SK-N-SH (cell line): ENCODE data around the gene RPS6KA2. TPM values are rescaled to one million over a fixed set of nuclear protein-coding genes. Genes with fewer than 3 reads are reported as not detected.

Experiments
- CTCF ChIA-PET: fragments of 300-600, 350-600 bp; formaldehyde crosslinking; extraction: SDS; loops from one replicate; lab custom pipeline; 2021; lab: Yijun Ruan, JAX
- POLR2A ChIA-PET: fragments of 350-600 bp; sonication (Branson Sonifier 250); formaldehyde crosslinking; extraction: SDS; loops from one replicate; lab custom pipeline; 2020; ENCODE audit warnings: antibody characterized with exemption, inconsistent platforms; lab: Yijun Ruan, JAX
- DNase-seq: peaks from one replicate; pipeline ENCODE4 v3.0.0; 2012
- H2AFZ ChIP-seq: fragments of 200-600 bp; sonication (generic); 2 replicates; pipeline ENCODE4 v1.8.1; 2016; ENCODE audit warnings: antibody characterized with exemption, mild to moderate bottlenecking, low read depth
- H3F3A ChIP-seq: fragments of 200-600 bp; sonication (generic); replicated peaks from 2 replicates; pipeline ENCODE3; 2016; ENCODE audit warnings: antibody characterized with exemption, mild to moderate bottlenecking; ENCODE audit not compliant: insufficient read depth
- H3K27ac ChIP-seq, 2 experiments: fragments of 200-500 bp in 1 of 2; fragments of 200-600 bp in 1 of 2; sonication (Bioruptor generic) in 1 of 2; sonication (generic), shearing (Covaris generic) in 1 of 2; 2 replicates each; pipeline versions ENCODE4 v1.5.1 to v1.6.1; 2014 to 2016; ENCODE audit warnings: low read depth in 2 of 2, inconsistent platforms in 1 of 2, low read length in 1 of 2, mild to moderate bottlenecking in 1 of 2, mixed read lengths in 1 of 2
- H3K27me3 ChIP-seq: fragments of 200-600 bp; sonication (generic), shearing (Covaris generic); 2 replicates; pipeline ENCODE4 v1.6.1; 2016; ENCODE audit warnings: mixed run types; ENCODE audit not compliant: insufficient read depth
- H3K36me3 ChIP-seq, 2 experiments: fragments of 200-500 bp in 1 of 2; fragments of 200-600 bp in 1 of 2; sonication (Bioruptor generic) in 1 of 2; sonication (generic) in 1 of 2; replicated peaks in 1 of 2; 2 replicates each; pipeline versions ENCODE3 to v1.5.1; 2014 to 2016; ENCODE audit warnings: low read length in 1 of 2, mild to moderate bottlenecking in 1 of 2; ENCODE audit not compliant: insufficient read depth in 2 of 2, control insufficient read depth in 1 of 2
- H3K4me1 ChIP-seq, 2 experiments: fragments of 200-500 bp in 1 of 2; fragments of 200-600 bp in 1 of 2; sonication (Bioruptor generic) in 1 of 2; sonication (generic), shearing (Covaris generic) in 1 of 2; 2 replicates each; pipeline versions ENCODE4 v1.5.1 to v1.6.1; 2014 to 2016; ENCODE audit warnings: low read depth in 1 of 2, low read length in 1 of 2, mixed run types in 1 of 2; ENCODE audit not compliant: insufficient read depth in 2 of 2, control insufficient read depth in 1 of 2
- H3K4me2 ChIP-seq: fragments of 200-600 bp; sonication (generic), shearing (Covaris generic); 2 replicates; pipeline ENCODE4 v1.6.1; 2017; ENCODE audit warnings: mixed run types
- H3K4me3 ChIP-seq, 2 experiments: fragments of 200-500 bp in 1 of 2; fragments of 200-600 bp in 1 of 2; sonication (Bioruptor generic) in 1 of 2; sonication (generic), shearing (Covaris generic) in 1 of 2; 2 replicates each; pipeline versions ENCODE4 v1.5.1 to v1.8.1; 2014 to 2016; ENCODE audit warnings: low read depth in 2 of 2, inconsistent platforms in 1 of 2, low read length in 1 of 2, mild to moderate bottlenecking in 1 of 2, mixed read lengths in 1 of 2, moderate library complexity in 1 of 2
- H3K79me2 ChIP-seq: fragments of 200-600 bp; sonication (generic); 2 replicates; pipeline ENCODE4 v1.8.1; 2017; ENCODE audit warnings: mild to moderate bottlenecking; ENCODE audit not compliant: insufficient read depth
- H3K9ac ChIP-seq: fragments of 200-600 bp; sonication (generic); 2 replicates; pipeline ENCODE4 v1.6.1; 2017; ENCODE audit warnings: mixed run types
- H3K9me2 ChIP-seq: fragments of 200-600 bp; sonication (generic); 2 replicates; pipeline ENCODE4 v1.6.1; 2017; ENCODE audit warnings: mixed run types
- H3K9me3 ChIP-seq: fragments of 200-600 bp; sonication (generic); 2 replicates; pipeline ENCODE4 v1.6.1; 2017; ENCODE audit warnings: mixed run types, mild to moderate bottlenecking, moderate library complexity
- H4K20me1 ChIP-seq: fragments of 200-600 bp; sonication (generic); 2 replicates; pipeline ENCODE4 v1.6.1; 2017; ENCODE audit warnings: mild to moderate bottlenecking, mixed run types; ENCODE audit not compliant: insufficient read depth
- CHD2 ChIP-seq: fragments of 150-350 bp; IDR thresholded peaks from 2 replicates; pipeline ENCODE4 v1.6.1; 2018; ENCODE audit warnings: low read length; ENCODE audit not compliant: partially characterized antibody
- FOSL2 ChIP-seq: IDR thresholded peaks from 2 replicates; pipeline ENCODE4 v1.4.0; 2012; ENCODE audit warnings: low read depth, mild to moderate bottlenecking, moderate library complexity, borderline replicate concordance
- FOXM1 ChIP-seq: IDR thresholded peaks from 2 replicates; pipeline ENCODE4 v1.4.0; 2012; ENCODE audit warnings: low read depth, mild to moderate bottlenecking
- IRF3 ChIP-seq: fragments of 150-350 bp; IDR thresholded peaks from 2 replicates; pipeline ENCODE4 v1.6.1; 2016; ENCODE audit warnings: mild to moderate bottlenecking, low read depth, low read length
- JUND ChIP-seq: IDR thresholded peaks from 2 replicates; pipeline ENCODE4 v1.4.0; 2012
- MAX ChIP-seq: IDR thresholded peaks from 2 replicates; pipeline ENCODE4 v1.4.0; 2012; ENCODE audit warnings: low read depth
- NFIC ChIP-seq: IDR thresholded peaks from 2 replicates; pipeline ENCODE4 v1.4.0; 2012; ENCODE audit warnings: borderline replicate concordance
- NRF1 ChIP-seq: IDR thresholded peaks from 2 replicates; pipeline ENCODE4 v1.6.1; 2012; ENCODE audit warnings: low read depth, mild to moderate bottlenecking, low read length
- PBX3 ChIP-seq: IDR thresholded peaks from 2 replicates; pipeline ENCODE4; 2012
- POLR2AphosphoS5 ChIP-seq: IDR thresholded peaks from 2 replicates; pipeline ENCODE4 v1.6.1; 2012; ENCODE audit warnings: low read depth, low read length
- RAD21 ChIP-seq: IDR thresholded peaks from 2 replicates; pipeline ENCODE4 v1.6.1; 2012; ENCODE audit warnings: mild to moderate bottlenecking, low read length
- RCOR1 ChIP-seq: fragments of 150-350 bp; IDR thresholded peaks from 2 replicates; pipeline ENCODE4 v1.6.1; 2017; ENCODE audit warnings: antibody characterized with exemption, low read length
- REST ChIP-seq: IDR thresholded peaks from 2 replicates; pipeline ENCODE4 v1.6.1; 2012; ENCODE audit warnings: mild to moderate bottlenecking, low read depth, low read length, moderate library complexity
- RFX5 ChIP-seq: IDR thresholded peaks from 2 replicates; pipeline ENCODE4 v1.6.1; 2012; ENCODE audit warnings: mild to moderate bottlenecking, improper control_type of control experiment, low read length
- RXRA ChIP-seq: IDR thresholded peaks from 2 replicates; pipeline ENCODE4 v1.4.0; 2012; ENCODE audit warnings: low read depth, mild to moderate bottlenecking, borderline replicate concordance
- TCF12 ChIP-seq: IDR thresholded peaks from 2 replicates; pipeline ENCODE4 v1.4.0; 2012
- USF2 ChIP-seq: fragments of 150-350 bp; IDR thresholded peaks from 2 replicates; pipeline ENCODE4 v1.6.1; 2017; ENCODE audit warnings: antibody characterized with exemption, low read length, low read depth, borderline replicate concordance
- YY1 ChIP-seq: IDR thresholded peaks from 2 replicates; pipeline ENCODE4 v1.4.0; 2012; ENCODE audit warnings: low read depth, mild to moderate bottlenecking
- WGBS: methylation state at CpG from one replicate; pipeline ENCODE4 v1.1.6; 2017; ENCODE audit warnings: low lambda C conversion rate; 5-methylcytosine and 5-hydroxymethylcytosine counted together
- polyA plus RNA-seq, 3 experiments: library from polyadenylated mRNA; depleted of rRNA; stranded (reverse); fragments of >200 nt; gene quantifications; 2 replicates each; pipeline ENCODE4 v1.2.3, GENCODE V29; 2012

Gene RPS6KA2
- polyA plus RNA-seq, 1 of the 3 experiments (the other 2 are of a cell fraction), result 59.5 TPM

GRCh38 chr6:166463359-166464067, 163.5 kb downstream of the RPS6KA2 start:
- DNase-seq, result no peak
- WGBS, result 90% methylated on average over 23 of the region's 23 CpGs
- no peaks in the 10 kb centered on the region for H3K9me2 ChIP-seq
- no peak overlapping the region for H3K4me3 ChIP-seq
- no peaks in the 10 kb centered on the region for H4K20me1 ChIP-seq
- H3K27ac ChIP-seq, result no peak overlapping the region; a peak in 1 of 4 replicates
- peaks cover 31 to 51% of the 10 kb centered on the region in 2 experiments for H3K36me3 ChIP-seq
- no peak overlapping the region for H3K9ac ChIP-seq
- ChIA-PET CTCF (interaction anchor here (2.8 kb wide), 1 partner anchor 28 kb away, joined by 7 read pairs; no protein-coding TSS in a partner anchor), POLR2A (no interaction called here)
- H3F3A ChIP-seq, result peaks cover 16% of the 10 kb centered on the region
- no peaks in the 10 kb centered on the region for H3K79me2 ChIP-seq
- no peaks in the 10 kb centered on the region for H3K9me3 ChIP-seq
- H3K4me2 ChIP-seq, result no peak overlapping the region
- peaks cover 6 to 55% of the 10 kb centered on the region in 2 experiments; a peak in 3 of 4 replicates for H3K4me1 ChIP-seq
- H3K27me3 ChIP-seq, result no peaks in the 10 kb centered on the region
- TF ChIP-seq NRF1 (no peak), YY1 (no peak), RCOR1 (no peak), JUND (no peak), TCF12 (no peak), NFIC (no peak), RXRA (no peak), USF2 (no peak), POLR2AphosphoS5 (no peak), MAX (no peak), IRF3 (no peak), FOSL2 (no peak), RAD21 (no peak)
- H2AFZ ChIP-seq, result no peak overlapping the region

GRCh38 chr6:166462461-166463135, 164.5 kb downstream of the RPS6KA2 start:
- H2AFZ ChIP-seq, result no peak overlapping the region
- peaks cover 6 to 50% of the 10 kb centered on the region in 2 experiments; a peak in 3 of 4 replicates for H3K4me1 ChIP-seq
- POLR2A ChIA-PET, result no interaction called here
- TF ChIP-seq REST, result no peak
- no peak for TF ChIP-seq RXRA
- no peak for TF ChIP-seq USF2
- no peak for TF ChIP-seq FOXM1
- no peak for TF ChIP-seq RAD21
- TF ChIP-seq FOSL2, result no peak
- TF ChIP-seq CHD2, result no peak
- no peak for TF ChIP-seq PBX3
- TF ChIP-seq RFX5, result no peak
- no peak overlapping the region for H3K4me3 ChIP-seq
- peaks cover 33 to 49% of the 10 kb centered on the region in 2 experiments for H3K36me3 ChIP-seq
- H3K9me3 ChIP-seq, result no peaks in the 10 kb centered on the region
- H3K9me2 ChIP-seq, result no peaks in the 10 kb centered on the region
- no peak for DNase-seq
- no peak overlapping the region for H3K4me2 ChIP-seq
- no peak overlapping the region for H3K9ac ChIP-seq
- peak overlapping the region in 1 of 2 experiments; percentile 89; a peak in 2 of 4 replicates for H3K27ac ChIP-seq
- WGBS, result 93% methylated on average over 21 of the region's 25 CpGs
- H3K27me3 ChIP-seq, result no peaks in the 10 kb centered on the region
- H4K20me1 ChIP-seq, result no peaks in the 10 kb centered on the region
- CTCF ChIA-PET, result no interaction called here
- H3K79me2 ChIP-seq, result no peaks in the 10 kb centered on the region
- H3F3A ChIP-seq, result peaks cover 9% of the 10 kb centered on the region
